Daoy (cell line): ENCODE results near the gene HHATL. TPM values are rescaled to one million over a fixed set of nuclear protein-coding genes. Genes with fewer than 3 reads are reported as not detected.
A peak's percentile ranks its signal among the peaks of the same experiment; 100 is the strongest.

ENCODE experiments used
- DNase-seq: peaks from one replicate; pipeline ENCODE4 v3.0.0-alpha.2; 2015; ENCODE audit warnings: low read depth
- total RNA-seq: library from RNA; depleted of rRNA; stranded (reverse); fragments of >200 nt; shearing (Covaris generic); gene quantifications from 2 replicates; pipeline ENCODE4 v1.2.3, GENCODE V29; 2014

Gene HHATL
- total RNA-seq, 1 experiment from 2014 or later = not detected

- DNase-seq = no peak
Observed at GRCh38 chr3:42712688-42713372, 10.2 kb upstream of the HHATL start.

- DNase-seq = no peak
Observed at GRCh38 chr3:42712344-42712648, 9.7 kb upstream of the HHATL start.

GRCh38 chr3:42711491-42712343, 9.1 kb upstream of the HHATL start:
- DNase-seq = peak; percentile 7

GRCh38 chr3:42710323-42711021, 7.9 kb upstream of the HHATL start:
- no peak for DNase-seq

- DNase-seq = no peak
Observed at GRCh38 chr3:42709621-42710020, 7.0 kb upstream of the HHATL start.

- DNase-seq = no peak
Observed at GRCh38 chr3:42708611-42709151, 6.1 kb upstream of the HHATL start.

GRCh38 chr3:42707620-42708355, 5.2 kb upstream of the HHATL start:
- no peak for DNase-seq

- no peak for DNase-seq
Observed at GRCh38 chr3:42706721-42707619, 4.4 kb upstream of the HHATL start.

- no peak for DNase-seq
Observed at GRCh38 chr3:42705962-42706585, 3.5 kb upstream of the HHATL start.

GRCh38 chr3:42705058-42705767, 2.6 kb upstream of the HHATL start:
- no peak for DNase-seq

GRCh38 chr3:42704136-42704841, 1.7 kb upstream of the HHATL start:
- DNase-seq = peak; percentile 15

- no peak for DNase-seq
Observed at GRCh38 chr3:42703695-42704025, 1.1 kb upstream of the HHATL start.

GRCh38 chr3:42702982-42703694, 540 bp upstream of the HHATL start:
- no peak for DNase-seq

GRCh38 chr3:42701371-42702065, 1.1 kb downstream of the HHATL start:
- peak; percentile 57 for DNase-seq

GRCh38 chr3:42700366-42701288, 2.0 kb downstream of the HHATL start:
- DNase-seq = no peak

GRCh38 chr3:42699511-42699971, 3.1 kb downstream of the HHATL start:
- DNase-seq = no peak

- DNase-seq = no peak
Observed at GRCh38 chr3:42698911-42699230, 3.7 kb downstream of the HHATL start.
